OCI-LY3 (cell line): ENCODE results near the gene NEDD4L.

Experiments used
- EZH2phosphoT487 ChIP-seq: fragments of 200-600 bp; shearing (Covaris generic); IDR thresholded peaks from 2 replicates; pipeline ENCODE4 v1.6.1; 2018; ENCODE audit warnings: antibody characterized with exemption, mixed run types, low read depth
- TF ChIP-seq, protein P1 (sequence below): fragments of 200-600, 300-600 bp; sonication (generic); IDR thresholded peaks from 2 replicates; pipeline ENCODE4 v1.5.1; 2014; ENCODE audit warnings: antibody characterized with exemption, low read length, low read depth

DNA sequence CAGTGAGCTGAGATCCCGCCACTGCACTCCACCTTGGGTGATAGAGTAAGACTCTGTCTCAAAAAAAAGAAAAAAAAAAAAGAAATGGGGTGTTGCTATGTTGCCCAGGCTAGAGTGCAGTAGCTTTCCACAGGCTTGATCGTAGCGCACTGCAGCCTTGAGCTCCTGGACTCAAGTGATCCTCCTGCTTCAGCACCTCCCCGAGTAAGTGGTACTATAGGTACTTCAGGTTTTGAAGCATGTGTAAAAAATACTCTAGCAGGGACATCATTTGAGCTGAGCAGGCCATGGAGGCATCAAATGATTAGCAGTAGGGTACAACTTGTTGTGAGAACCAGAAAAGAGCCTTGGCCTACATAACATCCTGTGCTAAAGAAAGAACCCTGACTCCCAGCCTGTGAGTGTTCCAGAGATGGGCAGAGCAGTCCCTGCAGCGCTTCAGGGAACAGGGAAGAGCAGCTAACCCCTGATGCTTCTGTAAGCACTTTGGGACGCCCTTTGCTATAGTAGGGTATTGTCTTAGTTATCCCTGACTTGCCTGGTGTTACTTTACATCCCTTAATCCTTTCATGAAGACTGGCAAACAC is 119.1 kb downstream of the NEDD4L start:
- TF ChIP-seq, protein P1, sequence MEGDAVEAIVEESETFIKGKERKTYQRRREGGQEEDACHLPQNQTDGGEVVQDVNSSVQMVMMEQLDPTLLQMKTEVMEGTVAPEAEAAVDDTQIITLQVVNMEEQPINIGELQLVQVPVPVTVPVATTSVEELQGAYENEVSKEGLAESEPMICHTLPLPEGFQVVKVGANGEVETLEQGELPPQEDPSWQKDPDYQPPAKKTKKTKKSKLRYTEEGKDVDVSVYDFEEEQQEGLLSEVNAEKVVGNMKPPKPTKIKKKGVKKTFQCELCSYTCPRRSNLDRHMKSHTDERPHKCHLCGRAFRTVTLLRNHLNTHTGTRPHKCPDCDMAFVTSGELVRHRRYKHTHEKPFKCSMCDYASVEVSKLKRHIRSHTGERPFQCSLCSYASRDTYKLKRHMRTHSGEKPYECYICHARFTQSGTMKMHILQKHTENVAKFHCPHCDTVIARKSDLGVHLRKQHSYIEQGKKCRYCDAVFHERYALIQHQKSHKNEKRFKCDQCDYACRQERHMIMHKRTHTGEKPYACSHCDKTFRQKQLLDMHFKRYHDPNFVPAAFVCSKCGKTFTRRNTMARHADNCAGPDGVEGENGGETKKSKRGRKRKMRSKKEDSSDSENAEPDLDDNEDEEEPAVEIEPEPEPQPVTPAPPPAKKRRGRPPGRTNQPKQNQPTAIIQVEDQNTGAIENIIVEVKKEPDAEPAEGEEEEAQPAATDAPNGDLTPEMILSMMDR, result no peak
- TF ChIP-seq EZH2phosphoT487, result no peak
